ENCODE data around the gene GPC3. TPM values are rescaled to one million over a fixed set of nuclear protein-coding genes. Genes with fewer than 3 reads are reported as not detected.

GPC3 gene
- total RNA-seq, 2 experiments from 2014 or later = 0.43 to 0.49 TPM

DNA sequence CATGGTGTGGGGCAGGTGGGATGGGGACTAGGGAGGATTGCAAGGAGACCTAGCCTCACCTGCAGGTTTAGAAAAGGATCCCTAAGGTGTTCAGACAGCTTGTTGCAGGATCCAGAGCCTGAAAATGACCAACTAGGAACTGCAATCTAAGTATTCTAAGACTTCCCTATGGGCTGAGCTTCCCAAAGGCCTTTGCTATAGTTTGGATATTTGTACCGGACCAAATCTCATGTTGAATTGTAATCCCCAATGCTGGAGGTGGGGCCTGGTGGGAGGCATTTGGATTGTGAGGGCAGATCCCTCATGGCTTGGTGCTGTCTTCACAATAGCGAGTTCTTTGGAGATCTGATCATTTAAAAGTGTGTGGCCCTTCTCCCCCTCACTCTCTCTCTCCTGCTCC, 52.1 kb downstream of the GPC3 start:
- Mint-ChIP-seq H3K4me1 (ENCODE audit: low read depth) (no peaks in the 10 kb centered on the region), H3K27ac (no peak overlapping the region), H3K36me3 (ENCODE audit: low read depth) (no peaks in the 10 kb centered on the region), H3K27me3 (ENCODE audit: low read depth) (no peaks in the 10 kb centered on the region), H3K4me3 (no peak overlapping the region), H3K9me3 (no peaks in the 10 kb centered on the region)
- CTCF ChIA-PET = interaction anchor here (1.7 kb wide), 1 partner anchor 93 kb away, joined by 5 read pairs; no protein-coding TSS in a partner anchor
- intact Hi-C loops (cut with micrococcal nuclease) = no loop called here
- no peak for DNase-seq

DNA sequence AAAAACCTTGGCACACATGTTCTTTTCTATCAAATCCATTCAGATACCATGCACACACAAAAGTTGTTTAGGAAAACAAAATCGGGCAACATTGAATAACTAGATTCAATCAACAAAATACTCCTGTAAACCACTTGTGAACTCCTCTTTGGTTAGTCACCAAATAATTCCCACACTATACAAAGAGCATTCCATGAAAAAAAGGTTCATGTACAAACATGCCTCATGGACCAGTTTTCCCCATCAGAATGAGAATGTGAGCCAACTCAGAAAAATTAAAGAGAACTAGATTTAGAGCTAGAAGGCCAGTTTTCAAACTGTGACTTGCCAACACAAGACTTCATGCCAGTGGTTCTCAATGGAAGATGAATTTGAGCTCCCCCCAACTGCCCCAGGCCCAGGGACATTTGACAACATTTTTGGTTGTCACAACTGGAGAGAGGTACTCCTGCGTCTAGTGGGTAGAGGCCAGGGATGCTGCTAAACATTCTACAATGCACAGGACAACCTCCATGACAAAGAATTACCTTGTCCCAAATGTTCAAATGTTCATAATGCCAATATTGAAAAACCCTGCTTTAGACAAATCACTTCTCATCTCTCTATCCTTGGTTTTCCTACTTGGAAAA, 55.4 kb downstream of the GPC3 start:
- Mint-ChIP-seq H3K9me3 (no peaks in the 10 kb centered on the region), H3K4me1 (ENCODE audit: low read depth) (no peaks in the 10 kb centered on the region), H3K36me3 (ENCODE audit: low read depth) (no peaks in the 10 kb centered on the region), H3K27ac (no peak overlapping the region), H3K27me3 (ENCODE audit: low read depth) (no peaks in the 10 kb centered on the region), H3K4me3 (no peak overlapping the region)
- DNase-seq = no peak
- CTCF ChIA-PET = no interaction called here
- intact Hi-C loops (cut with micrococcal nuclease) = loop anchor here (10.0 kb wide), 1 partner anchor 225 kb away; no protein-coding TSS in a partner anchor

DNA sequence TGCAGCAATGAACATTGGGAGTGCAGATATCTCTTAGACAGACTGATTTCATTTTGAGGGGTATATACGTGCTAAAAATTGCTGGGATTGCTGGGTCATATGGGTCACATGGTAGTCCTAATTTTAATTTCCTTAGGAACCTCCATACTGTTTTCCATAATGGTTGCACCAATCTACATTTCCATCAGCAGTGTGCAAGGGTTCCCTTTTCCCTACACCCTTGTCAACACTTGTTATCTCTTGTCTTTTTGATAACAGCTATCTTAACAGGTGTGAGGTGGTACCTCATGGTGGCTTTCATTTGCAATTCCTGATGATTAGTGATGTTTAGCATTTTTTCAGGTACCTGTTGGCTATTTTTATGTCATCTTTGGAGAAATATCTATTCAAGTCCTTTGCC, 57.0 kb downstream of the GPC3 start:
- H3K27me3 Mint-ChIP-seq (ENCODE audit: low read depth) = no peaks in the 10 kb centered on the region
- intact Hi-C loops (cut with micrococcal nuclease) = loop anchor here (10.0 kb wide), 1 partner anchor 226 kb away; no protein-coding TSS in a partner anchor
- no peaks in the 10 kb centered on the region for H3K9me3 Mint-ChIP-seq
- no peaks in the 10 kb centered on the region for H3K36me3 Mint-ChIP-seq (ENCODE audit: low read depth)
- no peak overlapping the region for H3K27ac Mint-ChIP-seq
- H3K4me3 Mint-ChIP-seq = no peak overlapping the region
- DNase-seq = no peak
- H3K4me1 Mint-ChIP-seq (ENCODE audit: low read depth) = peaks cover under 1% of the 10 kb centered on the region
- CTCF ChIA-PET = no interaction called here

DNA sequence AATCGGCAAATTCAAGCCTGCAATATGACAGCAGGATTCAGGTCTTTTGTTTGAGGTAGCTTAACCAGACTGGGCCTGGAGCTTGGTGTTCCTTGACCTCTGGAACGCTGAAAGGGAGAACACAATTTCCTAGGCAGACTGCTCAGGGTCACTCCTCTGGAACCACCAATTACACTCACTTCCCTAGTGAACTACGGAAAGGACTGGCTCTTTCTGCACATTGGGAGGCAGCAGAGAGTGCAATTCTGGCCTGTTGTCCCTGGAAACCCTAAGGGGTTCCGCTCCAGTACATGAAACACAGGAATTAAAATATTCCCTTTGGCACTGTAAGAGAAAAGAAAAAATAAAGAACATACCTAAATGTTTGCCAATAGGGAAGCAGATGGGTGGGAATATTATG, 58.6 kb downstream of the GPC3 start:
- no peak overlapping the region for H3K27ac Mint-ChIP-seq
- H3K4me3 Mint-ChIP-seq = no peak overlapping the region
- DNase-seq = no peak
- CTCF ChIA-PET = interaction anchor here (1.0 kb wide), 1 partner anchor 99 kb away, joined by 3 read pairs; no protein-coding TSS in a partner anchor
- H3K36me3 Mint-ChIP-seq (ENCODE audit: low read depth) = no peaks in the 10 kb centered on the region
- H3K4me1 Mint-ChIP-seq (ENCODE audit: low read depth) = peaks cover 14% of the 10 kb centered on the region
- intact Hi-C loops (cut with micrococcal nuclease) = loop anchor here (10.0 kb wide), 1 partner anchor 228 kb away; no protein-coding TSS in a partner anchor
- H3K9me3 Mint-ChIP-seq = no peaks in the 10 kb centered on the region
- H3K27me3 Mint-ChIP-seq (ENCODE audit: low read depth) = no peaks in the 10 kb centered on the region

DNA sequence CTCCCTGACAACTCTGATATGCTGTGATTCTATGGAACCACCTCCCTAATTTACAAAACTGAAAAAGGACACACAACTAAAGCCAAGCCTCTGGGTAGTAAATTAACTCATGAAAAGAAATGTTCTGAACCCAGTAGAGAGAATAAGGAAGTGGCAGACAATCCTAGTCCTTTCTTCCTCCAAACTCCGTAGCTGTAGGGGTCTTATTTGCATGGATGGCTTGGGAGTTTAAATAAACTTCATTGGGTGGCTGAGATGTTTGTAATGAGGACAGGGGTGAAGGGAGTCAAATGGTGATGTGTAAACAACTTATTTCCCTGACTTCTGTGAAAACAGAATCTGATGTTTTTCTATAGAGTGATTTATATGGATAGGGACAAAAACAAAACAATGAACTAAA, 59.3 kb downstream of the GPC3 start:
- intact Hi-C loops (cut with micrococcal nuclease) = loop anchor here (10.0 kb wide), 1 partner anchor 229 kb away; no protein-coding TSS in a partner anchor
- H3K4me1 Mint-ChIP-seq (ENCODE audit: low read depth) = peaks cover 17% of the 10 kb centered on the region
- CTCF ChIA-PET = no interaction called here
- no peak overlapping the region for H3K27ac Mint-ChIP-seq
- no peaks in the 10 kb centered on the region for H3K9me3 Mint-ChIP-seq
- H3K36me3 Mint-ChIP-seq (ENCODE audit: low read depth) = no peaks in the 10 kb centered on the region
- no peak overlapping the region for H3K4me3 Mint-ChIP-seq
- no peak for DNase-seq
- no peaks in the 10 kb centered on the region for H3K27me3 Mint-ChIP-seq (ENCODE audit: low read depth)

DNA sequence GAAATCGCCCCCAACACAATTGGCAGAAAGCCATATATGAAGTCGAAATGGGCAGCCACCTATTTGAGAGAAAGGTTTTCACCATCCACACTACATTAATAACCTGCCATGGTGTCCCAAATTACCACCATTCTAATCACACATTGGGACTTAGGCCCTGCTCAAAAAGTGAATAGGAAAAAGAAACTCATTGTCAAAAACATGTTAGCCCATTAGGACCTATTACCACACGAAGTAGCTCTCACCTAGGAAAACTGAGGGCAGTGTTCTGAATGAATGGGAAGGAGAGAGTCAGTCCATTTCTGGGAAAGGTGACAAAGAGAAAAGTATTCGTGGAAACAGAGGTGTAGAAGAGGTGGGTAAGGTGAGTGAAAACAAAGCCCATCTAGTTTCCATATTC, 60.8 kb downstream of the GPC3 start:
- intact Hi-C loops (cut with micrococcal nuclease) = loop anchor here (5.0 to 10.0 kb wide), 5 partner anchors 82 to 230 kb away; no protein-coding TSS in a partner anchor
- no peak for DNase-seq
- peaks cover 17% of the 10 kb centered on the region for H3K4me1 Mint-ChIP-seq (ENCODE audit: low read depth)
- H3K9me3 Mint-ChIP-seq = no peaks in the 10 kb centered on the region
- CTCF ChIA-PET = no interaction called here
- H3K4me3 Mint-ChIP-seq = no peak overlapping the region
- no peak overlapping the region for H3K27ac Mint-ChIP-seq
- H3K36me3 Mint-ChIP-seq (ENCODE audit: low read depth) = no peaks in the 10 kb centered on the region
- no peaks in the 10 kb centered on the region for H3K27me3 Mint-ChIP-seq (ENCODE audit: low read depth)

DNA sequence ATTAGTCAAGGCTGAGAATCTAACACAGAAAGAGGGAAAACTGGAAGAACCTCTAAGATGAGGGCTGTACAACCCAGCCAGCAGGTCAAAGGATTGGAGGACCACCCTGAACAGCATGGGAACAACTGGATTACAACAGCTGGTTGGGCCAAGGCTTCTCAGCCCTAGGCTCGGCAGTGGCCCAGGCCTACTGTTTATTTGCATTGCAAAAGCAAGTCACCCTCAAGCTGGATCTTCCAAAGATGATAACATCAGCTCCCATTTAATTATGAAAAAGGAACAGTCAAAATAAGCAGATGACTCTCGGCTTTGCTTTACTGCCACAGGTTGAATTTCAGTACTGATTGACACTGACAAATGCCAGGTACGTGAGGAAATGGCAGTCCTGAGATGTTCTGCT, 61.8 kb downstream of the GPC3 start:
- CTCF ChIA-PET = interaction anchor here (1.2 to 2.5 kb wide), 2 partner anchors 48 to 103 kb away, joined by 3 to 8 read pairs; no protein-coding TSS in a partner anchor
- Mint-ChIP-seq H3K4me3 (no peak overlapping the region), H3K27ac (no peak overlapping the region), H3K27me3 (ENCODE audit: low read depth) (no peaks in the 10 kb centered on the region), H3K36me3 (ENCODE audit: low read depth) (no peaks in the 10 kb centered on the region), H3K9me3 (no peaks in the 10 kb centered on the region), H3K4me1 (ENCODE audit: low read depth) (peaks cover 17% of the 10 kb centered on the region)
- no peak for DNase-seq
- intact Hi-C loops (cut with micrococcal nuclease) = loop anchor here (1.0 to 10.0 kb wide), 6 partner anchors 81 to 264 kb away; no protein-coding TSS in a partner anchor

DNA sequence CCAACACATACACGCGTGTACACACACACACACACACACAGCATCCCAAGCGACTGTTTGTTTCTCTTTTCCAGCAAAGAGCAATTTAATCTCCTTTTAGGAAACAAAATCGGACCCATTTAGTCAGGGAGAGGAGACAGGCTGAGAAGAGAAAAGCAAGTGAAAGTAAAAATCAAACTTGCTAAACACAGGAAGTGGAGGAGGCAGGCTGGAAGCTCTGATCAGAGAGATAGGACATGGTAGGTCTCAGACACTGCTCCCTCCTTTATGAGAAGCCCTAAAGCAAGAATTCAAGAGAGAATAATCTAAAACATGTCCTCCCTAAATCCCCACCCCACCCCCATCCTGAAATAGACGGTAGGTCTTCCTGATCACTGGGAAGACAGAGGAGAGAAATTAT, 62.3 kb downstream of the GPC3 start:
- H3K4me3 Mint-ChIP-seq = peak overlapping the region; percentile 68
- H3K4me1 Mint-ChIP-seq (ENCODE audit: low read depth) = peaks cover 17% of the 10 kb centered on the region
- intact Hi-C loops (cut with micrococcal nuclease) = loop anchor here (1.0 to 10.0 kb wide), 6 partner anchors 81 to 264 kb away; no protein-coding TSS in a partner anchor
- CTCF ChIA-PET = interaction anchor here (1.2 to 2.8 kb wide), 3 partner anchors 49 to 131 kb away, joined by 3 to 11 read pairs (median 8); no protein-coding TSS in a partner anchor
- no peaks in the 10 kb centered on the region for H3K27me3 Mint-ChIP-seq (ENCODE audit: low read depth)
- no peaks in the 10 kb centered on the region for H3K36me3 Mint-ChIP-seq (ENCODE audit: low read depth)
- peak; percentile 22 for DNase-seq
- H3K9me3 Mint-ChIP-seq = no peaks in the 10 kb centered on the region
- peak overlapping the region; percentile 85 for H3K27ac Mint-ChIP-seq

DNA sequence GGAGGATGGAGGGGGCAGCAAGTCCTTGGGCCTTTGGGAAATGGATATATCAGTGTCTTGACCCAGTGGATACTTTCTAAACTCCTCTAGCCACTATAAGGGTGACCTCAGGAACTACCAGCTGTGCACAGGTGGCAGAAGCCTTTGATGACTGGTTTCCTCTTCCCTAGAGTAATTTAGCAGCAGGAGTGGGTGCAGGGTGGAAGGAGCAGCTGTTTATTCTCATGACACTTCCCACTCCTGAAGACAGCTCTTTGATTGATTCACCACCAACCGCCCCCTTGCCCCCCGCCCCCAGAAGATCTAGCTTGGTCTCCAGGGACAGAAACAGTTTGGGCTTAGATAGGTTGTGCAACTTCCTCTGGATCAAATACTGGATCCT, 63.0 kb downstream of the GPC3 start:
- H3K36me3 Mint-ChIP-seq (ENCODE audit: low read depth) = no peaks in the 10 kb centered on the region
- H3K4me1 Mint-ChIP-seq (ENCODE audit: low read depth) = peaks cover 17% of the 10 kb centered on the region
- intact Hi-C loops (cut with micrococcal nuclease) = loop anchor here (1.0 to 10.0 kb wide), 6 partner anchors 80 to 232 kb away; no protein-coding TSS in a partner anchor
- CTCF ChIA-PET = interaction anchor here (0.7 to 2.8 kb wide), 8 partner anchors 9 to 252 kb away, joined by 3 to 11 read pairs (median 4); no protein-coding TSS in a partner anchor
- no peaks in the 10 kb centered on the region for H3K9me3 Mint-ChIP-seq
- H3K27ac Mint-ChIP-seq = peak overlapping the region; percentile 85
- no peak overlapping the region for H3K4me3 Mint-ChIP-seq
- peak; percentile 10 for DNase-seq
- H3K27me3 Mint-ChIP-seq (ENCODE audit: low read depth) = no peaks in the 10 kb centered on the region

DNA sequence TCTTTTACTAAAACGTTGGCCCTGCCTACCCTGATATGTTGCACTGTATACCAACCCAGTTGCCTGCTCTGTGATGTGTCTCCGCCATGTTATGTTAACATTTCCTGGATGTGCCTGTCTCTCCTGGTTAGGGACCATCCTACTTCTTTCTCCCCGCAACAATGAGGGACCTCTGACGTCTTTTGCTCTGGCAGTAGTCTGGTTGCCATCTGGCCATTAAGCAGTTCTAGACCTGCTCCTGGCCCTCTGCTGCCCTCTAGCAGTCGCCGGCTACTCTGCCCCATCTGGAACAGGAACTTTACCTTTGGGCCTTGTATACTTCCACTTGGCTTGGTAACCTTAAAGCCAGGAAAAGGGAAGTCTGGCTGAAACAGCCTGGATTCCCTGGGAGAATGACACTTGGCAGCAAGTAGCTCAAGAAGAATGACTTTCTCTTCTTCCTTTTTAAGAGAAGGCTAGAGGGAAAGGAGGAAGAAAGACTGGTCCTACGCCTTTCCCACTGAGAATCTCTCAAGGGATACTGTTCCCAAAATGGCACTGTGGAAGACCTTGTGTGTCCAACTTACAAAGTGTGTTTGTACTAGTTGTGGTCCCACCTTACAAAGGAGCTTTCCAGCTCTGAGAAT, 63.5 kb downstream of the GPC3 start:
- Mint-ChIP-seq H3K27me3 (ENCODE audit: low read depth) (no peaks in the 10 kb centered on the region), H3K27ac (no peak overlapping the region), H3K4me3 (no peak overlapping the region), H3K4me1 (ENCODE audit: low read depth) (peaks cover 17% of the 10 kb centered on the region), H3K36me3 (ENCODE audit: low read depth) (no peaks in the 10 kb centered on the region), H3K9me3 (no peaks in the 10 kb centered on the region)
- peak; percentile 60 for DNase-seq
- CTCF ChIA-PET = interaction anchor here (0.7 to 2.8 kb wide), 9 partner anchors 8 to 252 kb away, joined by 3 to 11 read pairs (median 4); no protein-coding TSS in a partner anchor
- intact Hi-C loops (cut with micrococcal nuclease) = loop anchor here (1.0 to 10.0 kb wide), 6 partner anchors 80 to 233 kb away; no protein-coding TSS in a partner anchor

DNA sequence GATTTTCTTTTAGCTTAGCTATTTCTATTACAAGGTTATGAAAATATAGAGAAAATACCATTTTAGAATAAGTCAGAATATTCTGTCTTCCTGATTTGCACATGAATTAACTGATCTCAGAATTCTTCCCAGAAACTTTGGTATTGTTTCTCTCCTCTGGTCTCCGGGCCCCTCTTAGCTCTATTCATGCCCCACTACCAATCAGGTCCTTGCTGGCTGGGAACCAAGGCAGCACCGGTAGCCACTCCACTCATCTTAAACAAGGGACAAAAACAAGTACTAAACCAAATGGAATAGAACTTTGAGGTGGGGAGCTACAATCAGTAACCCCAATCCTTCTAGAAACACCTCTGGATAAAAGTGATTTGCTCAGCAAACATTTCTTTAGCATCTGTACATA, 64.3 kb downstream of the GPC3 start:
- Mint-ChIP-seq H3K36me3 (ENCODE audit: low read depth) (no peaks in the 10 kb centered on the region), H3K27me3 (ENCODE audit: low read depth) (no peaks in the 10 kb centered on the region), H3K4me1 (ENCODE audit: low read depth) (peaks cover 17% of the 10 kb centered on the region), H3K4me3 (no peak overlapping the region), H3K27ac (no peak overlapping the region), H3K9me3 (no peaks in the 10 kb centered on the region)
- CTCF ChIA-PET = interaction anchor here (0.8 to 2.8 kb wide), 8 partner anchors 8 to 129 kb away, joined by 3 to 11 read pairs (median 3); no protein-coding TSS in a partner anchor
- no peak for DNase-seq
- intact Hi-C loops (cut with micrococcal nuclease) = loop anchor here (5.0 to 10.0 kb wide), 5 partner anchors 79 to 234 kb away; no protein-coding TSS in a partner anchor

DNA sequence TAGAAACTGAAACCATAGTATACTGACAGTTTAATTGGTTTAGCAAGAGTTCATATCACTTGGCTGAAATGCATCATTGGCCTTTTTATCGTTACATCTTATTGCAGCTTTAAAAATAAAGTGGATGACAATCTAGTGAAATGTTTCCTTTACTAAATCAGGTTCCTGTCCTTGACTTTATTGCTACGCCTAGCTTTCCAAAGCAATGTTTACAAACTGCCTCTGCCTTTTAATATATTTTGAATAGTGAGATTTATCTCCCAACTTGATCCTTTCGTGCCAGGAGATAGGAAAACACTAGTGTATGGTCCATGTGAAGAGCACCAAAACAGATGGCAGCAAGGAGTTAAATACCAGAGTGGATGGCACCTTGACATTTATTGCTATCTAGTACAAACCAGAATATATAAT, 67.0 kb downstream of the GPC3 start:
- H3K9me3 Mint-ChIP-seq = no peaks in the 10 kb centered on the region
- peaks cover 16% of the 10 kb centered on the region for H3K4me1 Mint-ChIP-seq (ENCODE audit: low read depth)
- no peak overlapping the region for H3K4me3 Mint-ChIP-seq
- no peak overlapping the region for H3K27ac Mint-ChIP-seq
- intact Hi-C loops (cut with micrococcal nuclease) = no loop called here
- H3K36me3 Mint-ChIP-seq (ENCODE audit: low read depth) = no peaks in the 10 kb centered on the region
- no peaks in the 10 kb centered on the region for H3K27me3 Mint-ChIP-seq (ENCODE audit: low read depth)
- CTCF ChIA-PET = no interaction called here
- DNase-seq = no peak
